ENCODE results near the gene GRM5.
"Not testable (repeated sequence)": the region's sequence is repeated elsewhere in the genome, so short reads cannot be mapped to it uniquely, and the experiment has no call there.

- TF ChIP-seq CTCF (conservative IDR thresholded peaks at IDR 0.05 in 1 of 2, IDR thresholded peaks at IDR 0.05 in 1 of 2; ENCODE audit: low read depth in 1 of 2, low read length in 2 of 2); EZH2 (IDR thresholded peaks at IDR 0.05; ENCODE audit: low read length, missing control alignments): not testable (repeated sequence)
Observed at GRCh38 chr11:88853963-88854362, 211.8 kb downstream of the GRM5 start.
